ENCODE data around the gene SMYD3.

GRCh38 chr1:246527402-246528088 is 20.5 kb upstream of the SMYD3 start:
- TF ChIP-seq YY1 (IDR thresholded peaks at IDR 0.05; ENCODE audit: insufficient read depth, insufficient read length) (no peak), SUZ12 (IDR thresholded peaks at IDR 0.05; ENCODE audit: extremely low read depth, insufficient read depth, insufficient read length) (no peak)
